Ramos (cell line): ENCODE measurements around the gene SLC26A8.
"Not testable (repeated sequence)": the region's sequence is repeated elsewhere in the genome, so short reads cannot be mapped to it uniquely, and the experiment has no call there.

ENCODE experiments used
- in situ Hi-C: fragments of 300-500 bp; cut with MboI; formaldehyde crosslinking; loops from one replicate; pipeline ENCODE4 v1.14.3; 2022; ENCODE audit warnings: low sequenced_read_pairs; ENCODE audit not compliant: unreplicated experiment

The SLC26A8 gene

DNA sequence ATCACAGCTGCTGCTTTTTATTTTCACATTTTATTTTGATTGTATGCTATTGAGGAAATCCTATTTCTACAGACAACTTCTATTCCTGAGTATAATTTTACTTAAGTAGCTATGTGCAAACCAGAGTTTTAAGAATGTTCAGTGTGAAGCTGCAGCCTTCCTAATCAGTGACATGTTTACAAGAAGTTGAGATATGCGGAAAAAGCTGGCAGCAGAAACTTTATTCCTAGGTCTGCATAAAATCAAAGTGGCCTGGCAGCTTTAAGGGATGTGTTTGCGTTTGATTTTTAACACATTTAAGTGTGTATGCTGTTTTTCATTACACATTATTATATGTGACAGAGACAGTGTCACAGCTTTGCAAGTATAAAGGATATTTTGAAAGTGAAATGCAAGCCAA is 29.4 kb upstream of the SLC26A8 start:
- in situ Hi-C loops: no loop called here

DNA sequence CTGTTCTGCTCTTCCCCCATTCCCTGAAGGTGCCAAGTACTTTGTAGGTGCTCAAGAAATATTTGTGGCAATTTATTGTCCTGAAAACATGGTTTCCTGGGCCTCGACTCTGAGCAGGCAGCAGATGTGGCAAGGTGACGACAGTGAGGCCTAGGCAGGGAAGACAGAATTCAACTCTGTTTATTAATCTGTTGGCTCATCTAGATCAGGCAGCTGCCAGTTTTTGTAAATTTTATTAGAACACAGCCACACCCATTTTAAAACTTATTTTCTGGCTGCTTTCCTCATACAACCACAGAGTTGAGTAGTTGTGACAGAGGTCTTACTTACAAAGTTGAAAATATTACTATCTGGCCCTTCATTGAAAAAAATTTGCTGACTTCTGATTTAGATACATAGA is 27.7 kb upstream of the SLC26A8 start:
- in situ Hi-C loops: no loop called here

DNA sequence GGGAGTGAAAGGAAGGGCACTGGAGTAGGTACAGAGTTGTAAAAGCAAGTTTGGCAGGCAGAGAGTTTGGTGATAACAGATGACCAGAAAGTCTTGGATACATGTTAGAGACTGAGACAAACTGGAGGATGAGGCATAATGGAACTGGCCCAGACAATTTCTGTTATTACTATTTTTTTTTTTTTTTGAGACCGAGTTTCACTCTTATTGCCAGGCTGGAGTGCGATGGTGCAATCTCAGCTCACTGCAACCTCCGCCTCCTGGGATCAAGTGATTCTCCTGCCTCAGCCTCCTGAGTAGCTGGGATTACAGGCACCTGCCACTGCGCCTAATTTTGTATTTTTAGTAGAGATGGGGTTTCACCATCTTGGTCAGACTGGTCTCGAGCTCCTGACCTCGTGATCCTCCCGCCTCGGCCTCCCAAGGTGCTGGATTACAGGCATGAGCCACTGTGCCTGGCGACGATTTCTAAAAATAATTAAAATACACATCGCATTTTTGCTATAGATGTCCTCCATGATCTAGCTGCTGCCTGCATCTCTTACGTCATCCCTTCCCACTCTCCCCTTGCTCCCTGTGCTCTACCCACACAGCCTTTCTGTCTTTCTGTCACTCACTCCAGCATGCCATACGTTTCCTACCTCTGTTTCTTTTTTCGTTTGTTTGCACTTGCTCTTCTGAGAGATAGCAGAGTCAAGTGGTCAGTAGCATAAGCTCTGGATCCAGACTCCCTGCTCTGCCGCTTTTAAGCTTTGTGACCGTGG is 26.7 kb upstream of the SLC26A8 start:
- in situ Hi-C loops: no loop called here

DNA sequence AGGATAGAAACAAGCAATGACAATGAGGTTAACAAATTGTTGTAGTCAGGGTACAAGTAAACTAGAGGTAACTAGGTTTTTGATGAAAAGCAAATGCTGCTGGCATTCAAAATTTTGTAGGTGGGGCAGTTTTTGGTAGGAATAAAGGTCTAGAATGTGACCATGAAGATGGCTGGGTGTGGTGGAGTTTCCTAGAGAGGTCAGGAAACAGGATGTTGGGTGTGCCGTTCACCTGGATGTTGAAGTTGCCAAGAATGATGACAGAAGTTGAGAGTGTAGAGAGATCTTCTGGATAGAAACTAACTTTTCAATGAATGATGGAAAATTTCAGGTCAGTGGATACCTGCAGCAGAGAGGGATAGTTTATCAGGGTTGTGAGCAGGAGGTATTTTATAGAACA is 25.9 kb upstream of the SLC26A8 start:
- in situ Hi-C loops: no loop called here

DNA sequence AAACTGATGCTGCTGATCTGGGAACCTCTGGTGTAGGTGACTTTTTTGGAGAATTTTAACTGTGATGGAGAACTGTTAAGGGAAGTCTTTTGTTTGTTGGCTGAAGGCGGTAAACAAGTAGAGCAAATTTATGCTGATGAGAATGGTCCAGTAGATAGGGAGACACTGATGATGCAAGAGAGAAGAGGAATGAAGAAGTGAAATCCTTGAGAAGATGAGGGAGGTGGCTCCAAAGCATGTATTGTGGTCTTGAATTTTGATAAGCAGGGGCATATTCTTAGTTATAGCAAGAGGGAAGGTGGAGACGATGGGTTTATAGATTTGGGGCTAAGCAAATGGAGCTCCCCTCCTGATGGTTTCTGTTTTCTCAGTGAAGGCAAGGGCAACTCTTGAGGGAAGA is 25.1 kb upstream of the SLC26A8 start:
- in situ Hi-C loops: no loop called here

DNA sequence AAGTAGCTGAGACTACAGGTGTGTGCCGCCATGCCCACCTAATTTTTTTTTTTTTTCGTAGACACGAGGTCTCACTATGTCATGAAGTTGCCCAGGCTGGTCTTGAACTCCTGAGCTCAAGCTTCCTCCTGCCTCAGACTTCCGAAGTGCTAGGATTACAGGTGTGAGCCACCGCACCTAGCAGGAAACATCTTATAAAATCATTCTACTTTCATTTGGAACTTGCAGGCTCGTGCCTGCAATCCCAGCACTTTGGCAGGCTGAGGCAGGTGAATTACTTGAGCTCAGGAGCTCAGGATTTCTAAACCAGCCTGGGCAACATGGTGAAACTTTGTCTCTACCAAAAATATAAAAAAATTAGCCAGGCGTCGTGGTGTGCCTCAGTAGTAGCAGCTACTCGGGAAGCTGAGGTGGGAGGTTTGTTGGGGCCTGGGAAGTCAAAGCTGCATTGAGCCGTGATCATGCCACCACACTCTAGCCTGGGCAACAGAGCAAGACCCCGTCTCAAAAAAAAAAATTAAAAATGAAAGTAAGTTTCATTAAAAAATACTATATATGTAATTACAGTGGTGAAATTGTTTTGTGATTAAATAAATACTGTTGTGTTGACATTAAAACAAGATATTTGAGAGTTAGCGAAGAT is 18.3 kb upstream of the SLC26A8 start:
- in situ Hi-C loops: no loop called here

DNA sequence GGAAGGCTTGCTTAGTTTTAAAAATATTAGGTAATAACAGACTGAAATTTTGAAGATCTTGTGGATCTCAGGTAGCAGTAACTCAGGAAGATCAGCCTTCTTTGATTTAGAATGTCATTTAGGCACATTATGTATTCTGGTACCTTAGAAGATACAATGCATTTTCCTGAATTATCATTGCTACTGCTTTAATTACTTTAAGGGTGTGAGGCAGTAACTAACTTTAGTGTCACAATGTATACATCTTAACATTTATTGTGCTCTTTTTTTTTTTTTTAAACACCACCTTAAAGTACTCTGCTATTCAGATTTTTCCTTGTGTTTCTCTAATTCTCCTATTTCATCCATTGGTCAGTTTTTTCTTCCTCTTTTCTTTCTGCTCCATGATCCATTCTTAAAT is 16.5 kb upstream of the SLC26A8 start:
- in situ Hi-C loops: no loop called here

DNA sequence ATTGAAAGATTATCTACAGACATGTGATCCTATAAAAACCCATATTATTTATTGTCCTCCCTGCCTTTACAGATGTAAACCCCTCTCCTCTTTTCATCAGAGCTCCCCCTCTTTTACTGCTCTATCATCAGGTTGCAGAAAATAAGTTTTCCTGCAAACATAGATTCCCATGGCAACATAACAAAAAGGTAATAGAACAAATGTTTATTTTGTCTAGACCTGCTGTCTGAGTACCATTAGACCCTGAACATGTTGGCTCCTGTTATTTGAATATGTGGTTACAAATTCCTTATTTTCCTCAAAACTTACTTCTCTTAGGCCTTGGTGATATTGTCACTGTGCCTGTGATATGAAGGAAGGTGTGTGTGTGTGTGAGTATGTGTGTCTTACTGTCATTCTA is 14.7 kb upstream of the SLC26A8 start:
- in situ Hi-C loops: no loop called here

DNA sequence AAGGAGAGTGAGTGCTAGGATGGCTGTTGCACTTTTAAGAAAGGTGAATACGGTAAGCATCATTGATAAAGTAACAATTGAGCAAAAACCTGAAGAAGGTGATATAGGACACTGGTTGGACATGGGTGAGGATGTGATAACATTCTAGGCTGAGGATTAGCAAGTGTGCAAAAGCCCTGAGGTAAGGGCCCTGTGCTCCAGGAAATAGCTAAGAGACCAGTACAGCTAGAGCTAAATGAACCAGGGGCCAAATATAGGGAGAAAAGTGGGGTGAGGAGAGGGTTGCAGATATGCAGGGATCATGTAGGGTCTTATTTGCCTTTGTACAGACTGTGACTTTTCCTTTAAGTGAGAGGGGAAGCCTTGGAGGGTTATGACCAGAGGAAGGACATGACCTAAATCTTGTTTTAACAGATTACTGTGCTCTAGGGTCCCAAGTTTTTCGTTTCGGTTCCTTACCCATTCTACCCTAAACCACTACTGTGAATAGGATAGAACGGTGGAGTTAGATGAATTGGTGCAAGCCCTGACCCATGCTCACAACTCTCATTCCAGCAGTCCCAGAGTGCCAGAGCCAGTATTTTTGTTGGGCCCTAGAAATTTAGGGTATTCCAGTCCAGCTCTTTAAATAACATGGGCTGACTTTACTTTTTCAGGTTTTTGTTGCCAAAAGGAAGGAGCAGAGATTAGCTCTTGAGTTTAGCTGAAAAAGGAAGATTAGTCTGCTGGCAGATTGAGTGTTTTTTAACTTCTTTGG is 13.9 kb upstream of the SLC26A8 start:
- in situ Hi-C loops: no loop called here

DNA sequence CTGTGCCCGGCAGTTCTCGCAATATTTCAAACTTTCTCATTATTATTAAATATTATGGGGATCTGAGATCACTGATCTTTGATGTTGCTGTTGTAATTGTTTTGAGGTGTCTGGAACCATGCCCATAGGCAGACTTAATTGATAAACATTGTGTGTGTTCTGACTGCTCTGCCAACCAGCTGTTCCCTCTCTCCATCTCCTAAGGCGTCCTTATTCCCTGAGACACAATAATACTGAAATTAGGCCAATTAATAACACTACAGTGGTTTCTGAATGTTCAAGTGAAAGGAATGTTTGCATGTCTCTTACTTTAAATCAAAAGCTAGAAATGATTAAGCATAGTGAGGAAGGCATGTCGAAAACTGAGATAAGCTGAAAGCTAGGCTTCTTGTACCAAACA is 10.8 kb upstream of the SLC26A8 start:
- in situ Hi-C loops: no loop called here

DNA sequence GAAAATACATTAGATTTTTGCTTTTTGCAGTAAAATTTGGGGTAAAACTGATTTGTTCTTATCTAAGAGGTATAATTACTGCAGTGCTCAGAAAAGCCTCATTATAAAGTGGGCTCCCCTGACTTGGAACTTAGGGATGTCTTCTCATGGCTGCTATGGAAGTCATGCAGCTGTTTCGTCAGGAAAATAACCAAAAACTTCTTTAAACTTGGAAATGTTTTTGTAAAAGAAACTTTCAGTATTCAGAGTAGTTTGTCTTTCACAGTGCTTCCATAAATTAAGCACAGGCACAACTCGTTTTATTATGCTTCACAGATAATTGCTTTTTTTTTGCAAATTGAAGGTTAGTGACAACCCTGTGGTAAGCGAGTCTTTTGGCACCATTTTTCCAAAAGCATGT is 10.0 kb upstream of the SLC26A8 start:
- in situ Hi-C loops: no loop called here

DNA sequence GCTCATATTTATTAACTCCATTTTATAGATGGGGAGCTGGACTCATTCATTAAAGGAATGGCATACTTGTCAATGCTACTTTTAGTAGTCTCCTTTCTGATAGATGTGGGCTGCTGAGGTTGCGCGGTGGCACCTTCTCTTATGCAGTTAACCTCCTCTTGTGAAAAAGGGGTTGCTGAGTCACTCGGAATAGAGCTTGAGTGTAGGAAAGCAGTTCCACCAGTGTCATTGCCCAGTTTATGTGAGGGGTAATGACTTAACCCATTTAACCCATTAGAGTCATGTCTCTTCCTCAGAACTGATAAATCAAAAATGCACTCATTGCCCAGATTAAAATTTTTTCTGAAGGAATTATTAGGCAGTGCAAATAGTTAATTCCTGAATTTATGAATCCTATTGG is 9.5 kb upstream of the SLC26A8 start:
- in situ Hi-C loops: no loop called here

DNA sequence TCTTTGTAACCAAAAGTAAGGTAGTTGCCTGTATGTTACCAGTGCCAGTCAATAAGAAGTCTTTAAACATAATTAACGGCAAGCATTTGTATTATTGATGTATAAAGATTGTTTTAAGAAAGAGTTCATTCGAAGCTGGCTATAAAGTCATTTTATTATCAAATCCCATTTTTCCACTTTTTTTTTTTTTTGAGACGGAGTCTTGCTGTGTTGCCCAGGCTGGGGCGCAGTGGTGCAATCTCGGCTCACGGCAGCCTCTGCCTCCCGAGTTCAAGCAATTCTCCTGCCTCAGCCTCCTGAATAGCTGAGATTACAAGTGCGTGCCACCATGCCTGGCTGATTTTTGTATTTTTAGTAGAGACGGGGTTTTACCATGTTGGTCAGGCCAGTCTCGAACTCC is 8.7 kb upstream of the SLC26A8 start:
- in situ Hi-C loops: not testable (repeated sequence)

DNA sequence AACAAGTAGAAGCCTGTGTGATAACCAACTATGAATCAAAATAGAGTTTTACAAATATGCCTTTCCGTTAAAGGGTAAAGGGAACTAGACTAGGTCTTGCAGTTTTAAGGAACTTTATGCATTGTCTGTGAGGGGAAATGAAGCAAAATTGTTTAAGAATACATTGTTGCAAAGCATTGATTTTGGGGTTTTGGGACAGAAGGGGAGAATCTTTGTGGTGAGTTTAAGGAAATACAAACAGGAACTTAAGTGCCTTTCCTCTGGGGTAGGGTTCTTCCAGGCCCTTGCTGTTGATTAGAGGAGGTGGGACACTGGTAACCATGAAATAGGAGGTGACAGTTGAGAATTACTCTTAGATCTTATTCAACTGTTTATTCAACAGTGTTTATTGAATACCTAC is 7.8 kb upstream of the SLC26A8 start:
- in situ Hi-C loops: no loop called here

DNA sequence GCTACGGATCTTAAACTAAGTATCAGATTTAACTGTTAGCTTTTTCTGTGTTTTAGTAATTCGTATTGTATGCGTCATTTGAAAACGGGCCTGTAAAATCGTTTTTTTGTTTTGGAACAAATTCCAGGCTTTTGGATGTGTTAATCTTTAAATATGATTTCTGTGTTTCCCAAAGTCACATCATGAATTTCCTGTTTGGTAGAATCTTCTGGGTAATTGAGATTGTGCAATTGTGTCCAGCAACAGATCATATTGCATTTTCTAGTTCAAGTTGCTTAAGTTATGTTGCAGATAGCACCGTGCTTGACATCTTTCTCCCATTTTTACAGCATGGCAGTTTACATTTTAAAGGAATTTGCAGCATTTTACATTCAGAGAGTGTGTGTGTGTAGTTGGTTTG is 5.0 kb upstream of the SLC26A8 start:
- in situ Hi-C loops: loop anchor here (5.0 kb wide), 1 partner anchor 328 kb away; no protein-coding TSS in a partner anchor

DNA sequence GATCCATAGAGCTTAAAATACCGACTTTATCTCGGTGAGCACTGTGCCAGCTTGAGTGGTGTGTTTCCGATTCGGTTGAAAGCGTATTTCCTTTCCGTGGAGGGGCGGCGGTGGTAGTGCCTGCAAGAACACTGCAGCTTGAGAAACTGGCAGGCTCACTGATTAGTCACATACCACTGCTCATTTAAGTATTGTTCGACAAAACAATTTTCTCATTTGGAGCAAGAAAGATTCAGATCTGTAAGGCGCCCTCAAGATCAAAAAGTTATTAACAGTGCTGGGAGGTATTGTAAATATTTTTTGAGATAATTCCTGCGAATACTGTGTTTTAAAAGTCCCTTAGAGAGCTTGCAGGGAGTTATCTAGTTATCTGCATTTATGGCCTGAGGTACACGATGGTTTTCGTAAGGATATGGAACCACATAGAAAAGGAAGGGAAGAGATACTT is 4.5 kb upstream of the SLC26A8 start:
- in situ Hi-C loops: loop anchor here (5.0 kb wide), 1 partner anchor 328 kb away; no protein-coding TSS in a partner anchor

DNA sequence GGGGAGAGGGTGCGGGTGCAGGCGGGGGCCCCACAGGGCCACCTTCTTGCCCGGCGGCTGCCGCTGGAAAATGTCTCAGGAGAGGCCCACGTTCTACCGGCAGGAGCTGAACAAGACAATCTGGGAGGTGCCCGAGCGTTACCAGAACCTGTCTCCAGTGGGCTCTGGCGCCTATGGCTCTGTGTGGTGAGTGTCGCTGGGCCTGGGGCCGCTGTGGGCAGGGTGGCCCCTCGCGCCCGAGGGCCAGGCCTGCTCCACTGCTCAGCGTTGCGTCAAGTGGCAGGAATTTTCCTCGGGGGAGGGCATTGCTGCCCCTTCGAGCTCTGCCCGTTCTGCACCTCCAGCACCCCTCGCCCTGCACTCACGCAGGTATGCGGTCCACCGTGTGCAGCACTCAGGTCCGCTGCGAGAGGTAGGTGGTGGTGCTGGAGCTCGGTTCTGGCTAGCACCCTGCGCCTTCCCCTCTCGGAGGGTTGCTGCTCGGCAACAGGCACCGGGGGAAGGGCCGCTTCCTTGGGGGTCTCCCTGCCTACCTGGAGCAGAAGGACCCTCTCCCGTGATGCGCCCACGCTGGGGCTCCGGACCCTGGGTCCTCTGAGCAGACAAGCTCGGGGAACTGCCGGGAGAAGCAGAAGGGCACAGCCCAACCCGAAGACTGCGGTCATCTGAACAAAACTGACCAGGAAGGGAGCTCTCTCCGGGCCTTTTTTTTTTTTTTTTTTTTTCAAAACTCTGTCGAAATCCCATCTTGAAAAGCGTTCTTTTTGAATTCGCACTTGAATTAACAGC is 3.8 kb upstream of the SLC26A8 start:
- in situ Hi-C loops: loop anchor here (5.0 kb wide), 1 partner anchor 329 kb away; no protein-coding TSS in a partner anchor

DNA sequence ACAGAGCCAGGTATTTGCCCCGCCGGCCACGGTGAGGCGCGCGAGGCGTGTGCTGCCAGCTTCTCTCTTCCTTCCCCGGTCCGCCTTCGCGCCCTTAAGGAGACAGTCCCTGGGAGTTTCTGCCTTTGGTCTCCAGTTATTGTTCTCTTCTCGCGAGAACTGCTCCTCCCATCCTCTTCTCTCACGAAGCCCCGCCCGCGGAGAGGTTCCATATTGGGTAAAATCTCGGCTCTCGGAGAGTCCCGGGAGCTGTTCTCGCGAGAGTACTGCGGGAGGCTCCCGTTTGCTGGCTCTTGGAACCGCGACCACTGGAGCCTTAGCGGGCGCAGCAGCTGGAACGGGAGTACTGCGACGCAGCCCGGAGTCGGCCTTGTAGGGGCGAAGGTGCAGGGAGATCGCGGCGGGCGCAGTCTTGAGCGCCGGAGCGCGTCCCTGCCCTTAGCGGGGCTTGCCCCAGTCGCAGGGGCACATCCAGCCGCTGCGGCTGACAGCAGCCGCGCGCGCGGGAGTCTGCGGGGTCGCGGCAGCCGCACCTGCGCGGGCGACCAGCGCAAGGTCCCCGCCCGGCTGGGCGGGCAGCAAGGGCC is 3.2 kb upstream of the SLC26A8 start, which contains the start of gene MAPK14:
TSS of gene MAPK14 (plus strand) at position 308 of the 587 bp plus-strand sequence. CDS start 350 bp downstream, outside the sequence.
- in situ Hi-C loops: loop anchor here (5.0 kb wide), 1 partner anchor 330 kb away; no protein-coding TSS in a partner anchor

DNA sequence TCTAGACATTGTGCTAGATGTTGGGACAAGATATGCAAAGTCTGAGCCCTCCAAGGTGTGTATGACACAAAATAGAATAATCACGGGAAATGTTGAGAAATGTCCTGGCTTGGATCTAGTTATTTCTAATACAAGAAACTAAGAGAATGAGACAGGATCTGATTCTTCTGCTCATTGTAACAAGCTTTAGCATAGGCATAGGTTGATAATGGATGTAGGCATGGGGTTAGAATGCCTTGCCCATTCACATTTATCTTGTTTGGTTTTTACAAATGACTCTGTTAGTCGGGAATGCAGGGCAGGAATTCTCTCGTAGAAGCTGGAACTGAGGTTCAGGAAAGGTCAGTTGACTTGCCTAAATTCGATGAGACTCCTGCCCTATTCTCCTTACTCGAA is 1.5 kb upstream of the SLC26A8 start:
- in situ Hi-C loops: loop anchor here (5.0 kb wide), 1 partner anchor 331 kb away; no protein-coding TSS in a partner anchor
